Measurements from ENCODE around the gene PPEF1. TPM values are rescaled to one million over a fixed set of nuclear protein-coding genes. Genes with fewer than 3 reads are reported as not detected.
A peak's percentile ranks its signal among the peaks of the same experiment; 100 is the strongest.

Gene PPEF1
- total and polyA plus RNA-seq, 2 of the 13 experiments (the other 11 are each of a cell fraction or from before 2014, with no cell fraction given), result not detected

GRCh38 chrX:18674788-18675735, 32.4 kb upstream of the PPEF1 start (continued):
- TF ChIP-seq PHF20 (CRISPR knock-in tag; IDR thresholded peaks at IDR 0.05), result peak; percentile 36
- peak; percentile 66; the same call in 1 of the 2 replicates for TF ChIP-seq RBFOX2 (IDR thresholded peaks at IDR 0.05; ENCODE audit: low read depth, low read length)
- TF ChIP-seq GABPA (IDR thresholded peaks at IDR 0.05; ENCODE audit: low read depth, low read length), result peak; percentile 55
- TF ChIP-seq GABPA (CRISPR knock-in tag; IDR thresholded peaks at IDR 0.05; ENCODE audit: low read depth), result no peak; the same call in 1 of the 2 replicates
- TF ChIP-seq HNRNPLL (IDR thresholded peaks at IDR 0.05; ENCODE audit: low read depth, low read length, poor library complexity, severe bottlenecking), result peak; percentile 41
- TF ChIP-seq RCOR2 (CRISPR knock-in tag; IDR thresholded peaks at IDR 0.05), result 0 out of 2 replicates have a peak, but pooled peaks have one; percentile 15
- TF ChIP-seq ZNF777 (CRISPR knock-in tag; IDR thresholded peaks at IDR 0.05), result peak; percentile 88
- TF ChIP-seq RBM39 (IDR thresholded peaks at IDR 0.05; ENCODE audit: low read depth, low read length, poor library complexity, severe bottlenecking), result peak; percentile 77
- TF ChIP-seq ZNF687 (CRISPR knock-in tag; IDR thresholded peaks at IDR 0.05), result peak; percentile 82
- TF ChIP-seq ZNF317 (CRISPR knock-in tag; IDR thresholded peaks at IDR 0.05), result 0 out of 2 replicates have a peak, but pooled peaks have one; percentile 30
- peak; percentile 22; the same call in 1 of the 2 replicates for TF ChIP-seq TAF1 (CRISPR knock-in tag; IDR thresholded peaks at IDR 0.05)
- TF ChIP-seq ZC3H13 (CRISPR knock-in tag; IDR thresholded peaks at IDR 0.05), result 0 out of 2 replicates have a peak, but pooled peaks have one; percentile 30
- TF ChIP-seq SP1 (IDR thresholded peaks at IDR 0.05), result no peak
- 0 out of 2 replicates have a peak, but pooled peaks have one; percentile 31 for TF ChIP-seq SP1 (CRISPR knock-in tag; IDR thresholded peaks at IDR 0.05)
- TF ChIP-seq ZMYM3 (CRISPR knock-in tag; IDR thresholded peaks at IDR 0.05), result peak; percentile 66; the same call in 1 of the 2 replicates
- TF ChIP-seq ZNF512 (CRISPR knock-in tag; IDR thresholded peaks at IDR 0.05), result no peak
- peak; percentile 31; the same call in 1 of the 2 replicates for TF ChIP-seq CCDC6 (CRISPR knock-in tag; IDR thresholded peaks at IDR 0.05)
- peak; percentile 35; the same call in 1 of the 2 replicates for TF ChIP-seq MAX (IDR thresholded peaks at IDR 0.05)
- no peak for TF ChIP-seq ELF4 (CRISPR knock-in tag; IDR thresholded peaks at IDR 0.05; ENCODE audit: borderline replicate concordance)
- 0 out of 2 replicates have a peak, but pooled peaks have one; percentile 35 for TF ChIP-seq ZBTB25 (CRISPR knock-in tag; IDR thresholded peaks at IDR 0.05)
- TF ChIP-seq MXD3 (CRISPR knock-in tag; IDR thresholded peaks at IDR 0.05), result peak; percentile 44; the same call in 1 of the 2 replicates
- TF ChIP-seq RXRB (CRISPR knock-in tag; IDR thresholded peaks at IDR 0.05; ENCODE audit: borderline replicate concordance), result peak; percentile 45; the same call in 1 of the 2 replicates

All from HepG2 (cell line).